RPMI7951 (cell line): Measurements from ENCODE around the gene RMDN3. TPM values are rescaled to one million over a fixed set of nuclear protein-coding genes. Genes with fewer than 3 reads are reported as not detected.
A peak's percentile ranks its signal among the peaks of the same experiment; 100 is the strongest.

Experiments
- DNase-seq: peaks from one replicate; pipeline ENCODE4 v3.0.0-alpha.2; 2012; ENCODE audit warnings: low read depth
- total RNA-seq: library from RNA; depleted of rRNA; stranded (reverse); fragments of >200 nt; shearing (Covaris generic); gene quantifications from 2 replicates; pipeline ENCODE4 v1.2.3, GENCODE V29; 2014

Gene RMDN3
- total RNA-seq, 1 experiment from 2014 or later = 13.6 TPM

- no peak for DNase-seq
Measured at GRCh38 chr15:40747685-40748631, 7.1 kb downstream of the RMDN3 start.

- DNase-seq = no peak
Measured at GRCh38 chr15:40746916-40747418, 8.1 kb downstream of the RMDN3 start.

DNA sequence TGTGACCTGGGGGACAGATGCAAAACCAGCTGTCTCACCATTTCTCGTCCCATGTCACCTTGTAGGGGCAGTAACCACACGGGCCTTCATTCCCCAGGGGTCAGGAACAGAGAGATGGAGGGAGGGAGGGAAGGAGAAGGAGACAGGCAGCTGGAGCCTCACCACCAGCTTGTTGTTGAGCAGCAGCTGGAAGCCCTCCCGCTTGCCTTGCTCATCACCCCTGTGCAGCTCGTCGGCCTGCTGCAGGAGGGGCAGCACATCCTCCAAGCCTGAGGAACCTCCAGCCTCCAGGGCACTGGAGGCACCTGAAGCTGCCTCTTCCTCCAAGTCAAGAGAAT lies 10.3 kb downstream of the RMDN3 start:
- no peak for DNase-seq

DNA sequence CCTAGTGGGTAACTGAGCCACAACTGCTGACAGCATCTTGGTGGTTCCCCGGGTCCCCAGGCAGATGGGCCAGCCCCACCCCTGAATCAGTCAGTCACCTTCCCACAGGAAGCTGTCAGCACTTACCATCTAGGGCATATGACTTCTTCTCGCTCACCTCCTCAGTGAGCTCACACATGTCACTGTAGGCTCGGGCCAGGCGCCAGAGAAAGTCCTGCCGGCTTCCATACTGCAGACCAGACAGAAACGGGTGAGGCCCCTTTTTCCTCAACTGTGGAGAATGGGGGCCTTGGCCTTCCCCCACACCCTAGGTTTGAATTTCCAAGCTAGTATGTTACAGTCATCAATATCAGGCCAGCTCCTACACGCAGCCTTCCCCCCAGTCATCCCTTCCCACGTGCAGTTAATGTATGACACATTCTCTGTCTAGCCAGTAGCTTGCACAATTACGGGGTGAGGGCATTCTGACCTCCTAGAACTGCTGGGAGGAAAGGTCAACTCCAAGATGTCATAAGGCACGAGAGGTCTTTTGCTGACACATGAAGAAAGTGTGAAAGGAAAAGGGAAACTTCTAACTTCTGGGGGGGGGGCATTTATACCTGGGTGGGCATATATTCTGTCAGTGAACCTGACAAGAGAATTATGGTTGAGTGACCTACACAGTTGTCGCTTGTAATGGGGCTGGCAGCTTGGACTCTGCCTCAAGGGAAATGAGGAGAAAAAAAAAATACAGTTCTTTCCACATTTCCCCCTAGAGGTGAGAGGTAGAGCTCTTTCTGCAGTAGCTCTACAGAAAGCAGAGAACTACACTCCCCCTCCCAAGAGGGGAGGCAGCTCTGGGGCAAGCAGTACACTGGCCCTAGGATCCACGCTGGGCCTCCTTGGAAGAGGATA lies 10.9 kb downstream of the RMDN3 start:
- peak; percentile 68 for DNase-seq

DNA sequence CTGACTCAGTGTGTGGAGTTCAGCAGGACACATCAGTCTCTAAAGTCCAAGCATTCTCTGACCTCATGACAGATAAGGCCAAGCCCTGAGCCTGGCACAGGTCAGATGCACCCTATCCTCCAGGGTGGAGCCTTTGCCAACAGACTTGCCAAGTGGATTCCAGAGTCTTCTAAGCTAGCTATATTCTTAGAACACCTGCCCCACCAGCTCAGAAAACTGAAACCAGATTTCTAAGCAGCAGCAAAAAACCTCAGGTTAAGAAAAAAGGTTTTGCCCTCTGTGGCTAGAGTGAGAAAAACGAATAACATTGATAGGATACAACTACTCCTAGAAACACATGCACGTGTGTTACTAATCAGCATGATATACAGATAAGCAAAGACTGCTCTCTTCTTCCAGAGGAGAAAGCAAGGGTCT lies 11.6 kb downstream of the RMDN3 start:
- DNase-seq = no peak

DNA sequence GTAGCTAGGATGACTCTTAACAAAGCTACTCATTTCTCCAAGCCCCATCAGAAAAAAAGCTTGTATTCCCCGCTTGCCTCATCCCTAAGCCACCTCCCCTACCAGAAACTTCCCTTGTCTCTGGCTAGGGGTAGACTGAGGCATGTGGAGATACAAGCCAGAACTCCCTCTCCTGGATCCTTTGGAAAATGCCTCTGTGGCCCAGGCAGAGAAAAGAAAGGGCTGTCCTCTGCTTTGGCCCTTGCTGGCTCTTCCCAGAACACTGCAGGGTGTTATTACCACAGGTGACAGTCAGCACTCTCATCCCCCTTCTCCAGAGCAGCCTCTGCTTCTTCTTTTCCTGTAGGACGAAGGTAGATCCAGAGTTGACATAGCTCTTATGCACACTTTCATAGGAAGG lies 15.2 kb downstream of the RMDN3 start:
- no peak for DNase-seq

- no peak for DNase-seq
Measured at GRCh38 chr15:40739047-40739446, 16.0 kb downstream of the RMDN3 start.

DNA sequence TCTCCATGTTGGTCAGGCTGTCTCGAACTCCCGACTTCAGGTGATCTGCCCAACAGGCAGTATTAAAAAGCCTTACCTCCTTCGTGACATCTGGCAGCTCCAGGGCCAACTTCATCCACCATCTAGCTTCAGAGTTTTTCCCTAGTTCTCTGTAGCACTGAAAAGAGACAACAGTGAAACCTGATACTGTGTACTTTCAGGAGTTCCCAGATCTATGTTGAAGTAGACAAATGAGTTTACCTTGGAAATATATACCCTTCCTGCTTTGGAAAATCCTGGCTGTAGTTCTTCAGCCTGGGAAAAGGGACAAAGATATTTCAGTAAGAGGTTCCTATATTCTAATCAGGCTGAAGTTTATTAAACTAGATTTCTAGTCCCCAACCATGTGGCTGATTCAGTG lies 18.0 kb downstream of the RMDN3 start:
- no peak for DNase-seq

DNA sequence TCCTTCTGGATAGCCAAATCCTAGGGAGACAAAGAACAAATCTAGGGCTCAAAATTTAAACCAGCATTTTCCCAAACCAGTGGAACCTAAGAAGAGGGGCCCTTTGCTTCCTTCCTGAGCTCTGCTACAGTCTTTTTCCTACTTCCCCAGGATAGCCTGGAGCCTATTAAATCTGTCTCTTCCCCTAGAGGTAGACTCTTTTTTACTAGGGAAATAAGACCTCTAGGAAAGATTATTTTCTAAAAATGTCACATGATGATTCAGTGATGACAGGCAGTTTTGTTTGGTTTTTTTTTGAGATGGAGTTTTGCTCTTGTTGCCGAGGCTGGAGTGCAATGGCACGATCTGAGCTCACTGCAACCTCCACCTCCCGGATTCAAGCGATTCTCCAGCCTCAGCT lies 18.5 kb downstream of the RMDN3 start:
- no peak for DNase-seq

- DNase-seq = no peak
Measured at GRCh38 chr15:40731034-40731433, 24.0 kb downstream of the RMDN3 start.

DNA sequence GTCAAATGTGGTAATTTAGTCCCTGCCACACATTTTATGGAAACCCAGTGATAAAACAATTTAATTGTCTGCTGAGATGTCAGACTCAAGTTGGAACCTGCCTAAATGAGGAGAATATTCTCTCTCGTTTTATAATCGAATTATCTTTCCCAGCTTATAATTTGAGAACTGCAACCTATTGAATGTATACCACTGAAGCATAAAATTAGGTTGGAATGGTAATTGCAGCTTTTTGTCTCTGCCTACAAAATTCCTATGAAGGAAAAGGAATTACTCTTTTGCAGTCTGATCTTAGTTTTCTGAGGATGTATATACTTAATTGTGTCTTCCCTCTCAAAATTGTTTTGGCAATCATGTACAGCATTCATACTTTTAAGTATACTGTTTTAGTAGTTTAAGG lies 31.1 kb downstream of the RMDN3 start:
- DNase-seq = no peak

- no peak for DNase-seq
Measured at GRCh38 chr15:40722934-40723333, 32.1 kb downstream of the RMDN3 start.

GRCh38 chr15:40722354-40722753 lies 32.7 kb downstream of the RMDN3 start:
- DNase-seq = no peak

GRCh38 chr15:40721701-40722100 lies 33.4 kb downstream of the RMDN3 start:
- DNase-seq = no peak

- DNase-seq = no peak
Measured at GRCh38 chr15:40716165-40716564, 38.9 kb downstream of the RMDN3 start.

DNA sequence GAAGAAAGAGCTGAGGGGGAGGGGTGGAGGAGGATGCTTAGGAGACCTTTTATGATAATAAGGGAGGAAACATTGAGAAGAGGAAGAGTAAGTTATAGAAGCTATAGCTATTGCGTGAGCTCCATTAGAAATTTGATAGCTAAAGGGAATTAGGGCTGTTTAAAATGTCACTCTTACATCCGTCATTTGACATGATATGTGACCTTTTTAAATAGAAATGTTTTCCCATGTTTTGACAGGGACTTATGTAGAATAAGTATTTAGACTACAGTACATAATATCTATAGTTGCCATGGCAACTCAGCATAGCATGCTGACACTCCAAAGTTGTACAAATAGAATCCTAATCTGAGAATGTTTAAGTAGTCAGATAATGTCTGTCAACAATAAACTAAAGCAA lies 40.9 kb downstream of the RMDN3 start:
- no peak for DNase-seq

DNA sequence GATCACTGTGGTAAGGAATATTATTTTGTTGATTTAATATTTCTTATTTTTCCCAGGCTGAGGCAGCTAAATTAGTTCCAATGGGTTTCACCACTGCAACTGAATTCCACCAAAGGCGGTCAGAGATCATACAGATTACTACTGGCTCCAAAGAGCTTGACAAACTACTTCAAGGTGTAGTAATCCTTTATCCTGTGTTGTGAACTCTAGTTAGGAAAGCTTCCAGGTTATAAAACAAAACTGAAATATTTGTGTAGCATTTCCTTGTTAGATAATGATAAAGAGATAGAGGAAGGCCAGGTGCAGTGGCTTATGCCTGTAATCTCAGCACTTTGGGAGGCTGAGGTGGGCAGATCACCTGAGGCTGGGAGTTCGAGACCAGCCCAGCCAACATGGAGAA lies 48.9 kb downstream of the RMDN3 start:
- no peak for DNase-seq

DNA sequence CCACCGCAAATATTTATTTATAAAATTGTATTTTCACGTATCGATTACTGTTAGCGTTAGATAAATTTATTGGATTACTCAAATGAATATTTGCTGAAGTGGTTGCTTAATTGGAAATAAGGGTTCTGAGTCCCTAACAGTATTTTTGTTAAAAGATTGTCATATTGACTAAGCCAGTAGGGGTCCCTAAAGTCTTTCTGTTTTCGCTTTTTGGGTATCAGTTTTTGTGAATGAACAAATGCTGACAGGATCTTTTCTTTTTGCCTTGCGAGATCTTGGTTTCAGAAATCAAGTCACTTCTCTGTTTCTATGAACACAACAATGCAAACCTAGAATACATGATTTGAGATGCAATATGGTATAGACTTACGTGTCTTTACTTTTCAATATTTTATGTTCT lies 53.0 kb downstream of the RMDN3 start:
- DNase-seq = no peak

GRCh38 chr15:40697916-40698315 lies 57.1 kb downstream of the RMDN3 start:
- DNase-seq = no peak

DNA sequence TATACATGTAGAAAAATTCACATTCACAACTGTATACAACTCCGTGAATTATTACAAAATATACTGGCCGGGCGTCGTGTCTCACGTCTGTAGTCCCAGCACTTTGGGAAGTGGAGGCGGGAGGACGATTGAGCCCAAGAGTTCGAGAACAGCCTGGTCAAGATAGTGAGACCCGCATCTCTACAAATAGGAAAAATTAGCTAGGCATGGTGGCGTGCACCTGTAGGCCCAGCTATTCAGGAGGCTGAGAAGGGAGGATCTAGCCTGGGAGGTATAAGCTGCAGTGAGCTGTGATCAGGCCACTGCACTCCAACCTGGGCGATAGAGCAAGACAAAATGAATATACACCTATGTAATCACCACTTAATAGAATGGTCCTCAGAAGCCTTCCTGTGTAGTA lies 58.8 kb downstream of the RMDN3 start:
- no peak for DNase-seq

DNA sequence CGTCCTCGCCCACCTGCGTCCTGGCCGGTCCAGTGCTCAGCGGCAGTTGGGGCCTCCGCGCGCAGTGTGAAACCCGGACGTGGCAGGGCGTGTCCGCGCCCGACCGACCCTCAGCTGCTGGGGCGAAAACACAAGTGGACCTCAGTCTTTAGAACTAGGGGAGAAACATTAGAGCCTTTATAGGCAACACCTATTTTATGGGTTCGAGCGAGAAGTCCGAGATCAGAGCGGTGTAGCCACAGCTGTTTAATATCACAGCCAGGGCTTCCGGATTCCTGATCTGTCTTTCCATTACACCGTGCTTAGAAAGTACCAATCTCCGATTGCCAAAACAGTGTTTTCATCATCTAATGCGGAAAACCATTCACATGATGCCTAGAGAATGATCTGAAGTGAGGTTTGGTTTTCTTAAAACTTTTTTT lies 59.6 kb downstream of the RMDN3 start:
- DNase-seq = peak; percentile 17

DNA sequence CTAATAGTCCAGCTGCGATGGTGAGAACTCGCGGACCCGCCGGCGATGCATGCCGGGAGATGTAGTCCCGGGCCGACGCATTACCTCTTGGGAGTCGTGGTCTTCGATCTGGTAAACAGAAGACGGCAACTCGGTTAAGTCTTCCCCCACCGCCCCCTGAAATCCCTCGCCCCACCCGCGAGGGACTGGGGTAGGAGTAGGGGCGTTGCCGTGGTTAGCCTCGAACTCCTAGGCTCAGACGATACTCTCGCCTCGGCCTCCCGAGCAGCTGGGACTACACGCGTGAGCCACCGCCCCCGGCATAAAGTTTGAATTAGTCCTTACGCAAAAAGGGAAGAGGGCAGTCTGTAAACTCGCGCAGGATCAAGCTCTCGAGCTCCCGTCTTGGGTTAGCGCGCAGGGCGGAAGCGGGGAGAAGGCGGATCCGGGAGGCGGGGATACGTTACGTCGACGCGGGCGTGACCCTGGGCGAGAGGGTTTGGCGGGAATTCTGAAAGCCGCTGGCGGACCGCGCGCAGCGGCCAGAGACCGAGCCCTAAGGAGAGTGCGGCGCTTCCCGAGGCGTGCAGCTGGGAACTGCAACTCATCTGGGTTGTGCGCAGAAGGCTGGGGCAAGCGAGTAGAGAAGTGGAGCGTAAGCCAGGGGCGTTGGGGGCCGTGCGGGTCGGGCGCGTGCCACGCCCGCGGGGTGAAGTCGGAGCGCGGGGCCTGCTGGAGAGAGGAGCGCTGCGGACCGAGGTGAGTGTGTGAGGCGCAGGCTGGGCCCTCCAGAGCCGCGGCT lies 60.2 kb downstream of the RMDN3 start, which contains the start of gene RAD51:
Gene RAD51, plus strand, starts transcription at position 487 of the 781 bp plus-strand sequence. CDS start 3,585 bp downstream, outside the sequence.
- peak; percentile 92 for DNase-seq
